Activated naive CD4-positive, alpha-beta T cell (primary cell): ENCODE results near the gene CDKN2B.
"Not testable (repeated sequence)": the region's sequence is repeated elsewhere in the genome, so short reads cannot be mapped to it uniquely, and the experiment has no call there.

Source experiments
- DNase-seq, 4 experiments: peaks; one replicate each; lab custom pipeline; 2025; lab: John Stamatoyannopoulos, UW

The CDKN2B gene

GRCh38 chr9:21969011-21969940 lies 39.8 kb downstream of the CDKN2B start:
- DNase-seq, result no peak

- no peak for DNase-seq
Observed at GRCh38 chr9:21968331-21969010, 40.6 kb downstream of the CDKN2B start.

- no peak for DNase-seq
Observed at GRCh38 chr9:21967702-21968101, 41.4 kb downstream of the CDKN2B start.

- DNase-seq, result no peak
Observed at GRCh38 chr9:21967169-21967568, 41.9 kb downstream of the CDKN2B start.

GRCh38 chr9:21966140-21966851 lies 42.8 kb downstream of the CDKN2B start:
- no peak for DNase-seq

GRCh38 chr9:21965401-21965951 lies 43.6 kb downstream of the CDKN2B start:
- no peak for DNase-seq

GRCh38 chr9:21964925-21965385 lies 44.1 kb downstream of the CDKN2B start:
- DNase-seq, result no peak

- DNase-seq, result no peak
Observed at GRCh38 chr9:21961569-21961968, 47.5 kb downstream of the CDKN2B start.

- DNase-seq, result not testable (repeated sequence)
Observed at GRCh38 chr9:21959268-21959667, 49.8 kb downstream of the CDKN2B start.

GRCh38 chr9:21958833-21959232 lies 50.3 kb downstream of the CDKN2B start:
- no peak for DNase-seq
